Measurements from ENCODE around the gene DCLK2.

DCLK2 gene

GRCh38 chr4:150119492-150119891, 41.2 kb downstream of the DCLK2 start:
- DNase-seq (ENCODE audit: low read depth): no peak

GRCh38 chr4:150123087-150123486, 44.8 kb downstream of the DCLK2 start:
- DNase-seq (ENCODE audit: low read depth): no peak

GRCh38 chr4:150123796-150124677, 45.8 kb downstream of the DCLK2 start:
- no peak for DNase-seq (ENCODE audit: low read depth)

- no peak for DNase-seq (ENCODE audit: low read depth)
These were observed 48.1 kb downstream of the DCLK2 start for GRCh38 chr4:150126201-150126863.

- no peak for DNase-seq (ENCODE audit: low read depth)
These were observed 48.6 kb downstream of the DCLK2 start for GRCh38 chr4:150126864-150127203.

GRCh38 chr4:150127757-150128156, 49.5 kb downstream of the DCLK2 start:
- no peak for DNase-seq (ENCODE audit: low read depth)

- no peak for DNase-seq (ENCODE audit: low read depth)
These were observed 52.7 kb downstream of the DCLK2 start for GRCh38 chr4:150130933-150131332.

- no peak for DNase-seq (ENCODE audit: low read depth)
These were observed 53.5 kb downstream of the DCLK2 start for GRCh38 chr4:150131581-150132228.

- DNase-seq (ENCODE audit: low read depth): no peak
These were observed 55.4 kb downstream of the DCLK2 start for GRCh38 chr4:150133605-150134004.

GRCh38 chr4:150135134-150135772, 57.0 kb downstream of the DCLK2 start:
- no peak for DNase-seq (ENCODE audit: low read depth)

- DNase-seq (ENCODE audit: low read depth): no peak
These were observed 57.8 kb downstream of the DCLK2 start for GRCh38 chr4:150136036-150136435.

- DNase-seq (ENCODE audit: low read depth): no peak
These were observed 58.2 kb downstream of the DCLK2 start for GRCh38 chr4:150136481-150136880.

GRCh38 chr4:150139297-150139865, 61.1 kb downstream of the DCLK2 start:
- DNase-seq (ENCODE audit: low read depth): no peak

- DNase-seq (ENCODE audit: low read depth): no peak
These were observed 62.6 kb downstream of the DCLK2 start for GRCh38 chr4:150140774-150141400.

- DNase-seq (ENCODE audit: low read depth): no peak
These were observed 63.5 kb downstream of the DCLK2 start for GRCh38 chr4:150141756-150142155.

- DNase-seq (ENCODE audit: low read depth): no peak
These were observed 64.6 kb downstream of the DCLK2 start for GRCh38 chr4:150142831-150143230.

GRCh38 chr4:150145090-150145945, 67.1 kb downstream of the DCLK2 start:
- no peak for DNase-seq (ENCODE audit: low read depth)

GRCh38 chr4:150145946-150146340, 67.7 kb downstream of the DCLK2 start:
- DNase-seq (ENCODE audit: low read depth): no peak

- no peak for DNase-seq (ENCODE audit: low read depth)
These were observed 71.1 kb downstream of the DCLK2 start for GRCh38 chr4:150149381-150149780.

GRCh38 chr4:150150629-150151062, 72.4 kb downstream of the DCLK2 start:
- DNase-seq (ENCODE audit: low read depth): no peak

GRCh38 chr4:150152766-150153165, 74.5 kb downstream of the DCLK2 start:
- DNase-seq (ENCODE audit: low read depth): no peak

Data from stimulated activated CD8-positive, alpha-beta memory T cell treated with anti-CD3 and anti-CD28 coated beads, Interleukin-15, amount 100 ng/mL, for 24 hours (primary cell).